Measurements from ENCODE around the gene ULK4.

The ULK4 gene

DNA sequence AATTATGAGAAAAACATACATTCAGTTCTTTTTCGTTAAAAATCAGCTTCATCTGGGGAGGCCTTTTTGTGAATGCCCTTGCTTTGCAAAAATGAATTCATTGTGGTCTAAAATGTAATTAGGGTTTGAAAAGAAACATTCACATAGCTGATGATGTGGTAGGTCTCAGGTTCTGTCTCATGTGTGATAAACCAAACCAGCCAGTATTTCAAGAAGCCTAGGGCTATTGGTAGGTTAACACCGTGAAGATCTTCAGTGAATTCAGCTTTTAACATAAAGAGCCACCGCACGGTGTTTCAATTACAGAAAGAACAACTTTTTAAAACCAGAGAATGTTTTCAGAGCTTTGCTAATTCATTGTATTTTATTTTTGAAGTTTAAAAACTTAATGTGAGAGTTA lies 720.7 kb downstream of the ULK4 start:
- no peak for TF ChIP-seq CTCF (IDR thresholded peaks at IDR 0.05)

DNA sequence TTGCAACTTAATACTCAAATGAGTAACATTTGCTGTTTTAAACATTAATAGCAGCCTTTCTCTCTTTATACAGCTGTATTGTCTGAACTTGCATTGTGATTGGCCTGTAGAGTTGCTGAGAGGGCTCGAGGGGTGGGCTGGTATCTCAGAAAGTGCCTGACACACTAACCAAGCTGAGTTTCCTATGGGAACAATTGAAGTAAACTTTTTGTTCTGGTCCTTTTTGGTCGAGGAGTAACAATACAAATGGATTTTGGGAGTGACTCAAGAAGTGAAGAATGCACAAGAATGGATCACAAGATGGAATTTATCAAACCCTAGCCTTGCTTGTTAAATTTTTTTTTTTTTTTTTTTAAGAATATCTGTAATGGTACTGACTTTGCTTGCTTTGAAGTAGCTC lies 722.3 kb downstream of the ULK4 start:
- TF ChIP-seq CTCF (IDR thresholded peaks at IDR 0.05), result no peak

GRCh38 chr3:41237907-41238306 lies 724.0 kb downstream of the ULK4 start:
- no peak for TF ChIP-seq CTCF (IDR thresholded peaks at IDR 0.05)

DNA sequence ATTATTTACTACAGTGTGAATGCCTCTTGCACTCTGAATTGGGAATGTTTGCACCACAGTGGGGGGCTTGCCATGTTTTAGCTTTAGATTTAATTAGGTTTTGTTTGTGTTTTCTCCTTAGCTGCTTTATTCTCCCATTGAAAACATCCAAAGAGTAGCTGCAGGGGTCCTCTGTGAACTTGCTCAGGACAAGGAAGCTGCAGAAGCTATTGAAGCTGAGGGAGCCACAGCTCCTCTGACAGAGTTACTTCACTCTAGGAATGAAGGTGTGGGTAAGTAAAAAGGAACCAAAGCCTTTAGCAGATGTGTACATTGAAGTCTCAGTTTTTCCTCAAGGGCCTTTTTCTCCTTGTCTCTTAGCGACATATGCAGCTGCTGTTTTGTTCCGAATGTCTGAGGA lies 725.7 kb downstream of the ULK4 start:
- TF ChIP-seq CTCF (IDR thresholded peaks at IDR 0.05), result no peak

GRCh38 chr3:41234823-41235721 lies 726.8 kb downstream of the ULK4 start:
- TF ChIP-seq CTCF (IDR thresholded peaks at IDR 0.05), result no peak

- TF ChIP-seq CTCF (IDR thresholded peaks at IDR 0.05), result no peak
Observed at GRCh38 chr3:41224120-41224806, 737.6 kb downstream of the ULK4 start.

DNA sequence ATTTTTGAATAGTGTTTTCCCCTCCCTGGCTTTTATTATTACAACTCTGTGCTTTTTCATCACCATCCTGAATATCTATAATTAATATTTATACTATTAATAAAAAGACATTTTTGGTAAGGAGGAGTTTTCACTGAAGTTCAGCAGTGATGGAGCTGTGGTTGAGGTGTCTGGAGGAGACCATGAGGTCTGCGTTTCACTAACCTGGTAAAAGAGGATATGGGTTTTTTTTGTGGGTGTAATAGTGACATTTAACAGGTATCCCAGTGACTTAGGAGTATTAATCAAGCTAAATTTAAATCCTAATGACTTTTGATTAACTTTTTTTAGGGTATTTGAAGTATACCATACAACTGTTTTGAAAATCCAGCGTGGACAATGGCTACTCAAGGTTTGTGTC lies 738.2 kb downstream of the ULK4 start:
- no peak for TF ChIP-seq CTCF (IDR thresholded peaks at IDR 0.05)
